AG10803 (cell line): Measurements from ENCODE around the gene RPS6KL1.

ENCODE experiments used
- DNase-seq: peaks from one replicate; pipeline ENCODE4 v3.0.0; 2010; ENCODE audit warnings: low read depth
- H3K4me3 ChIP-seq: 2 replicates; pipeline ENCODE4 v1.5.1; 2011; ENCODE audit warnings: mild to moderate bottlenecking, low read length, control low read depth
- CTCF ChIP-seq: conservative IDR thresholded peaks from 2 replicates; pipeline ENCODE4 v1.5.1; 2011; ENCODE audit warnings: mild to moderate bottlenecking, low read length, control low read depth, inconsistent platforms

RPS6KL1 gene

DNA sequence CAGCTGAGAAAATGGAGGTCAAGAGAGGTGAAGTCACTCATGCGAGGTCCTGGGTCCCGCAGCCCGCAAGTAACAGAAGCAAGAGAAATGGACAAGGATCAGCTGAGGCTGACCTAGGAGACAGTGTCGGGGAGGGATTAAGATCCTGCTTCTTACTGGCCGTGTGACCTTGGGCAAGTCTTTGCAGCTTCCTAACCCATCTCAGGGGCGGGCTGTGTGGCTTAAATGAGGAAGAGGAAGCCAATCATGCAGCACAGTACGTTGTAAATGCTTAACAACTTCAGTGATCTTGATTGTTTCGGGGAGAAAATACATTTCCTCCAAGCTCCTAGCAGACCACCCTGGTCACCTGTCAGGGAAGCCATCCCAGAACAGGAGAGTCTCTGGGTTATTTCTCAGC lies 39.4 kb upstream of the RPS6KL1 start:
- no peak for DNase-seq
- no peak overlapping the region for H3K4me3 ChIP-seq
- TF ChIP-seq CTCF = no peak

DNA sequence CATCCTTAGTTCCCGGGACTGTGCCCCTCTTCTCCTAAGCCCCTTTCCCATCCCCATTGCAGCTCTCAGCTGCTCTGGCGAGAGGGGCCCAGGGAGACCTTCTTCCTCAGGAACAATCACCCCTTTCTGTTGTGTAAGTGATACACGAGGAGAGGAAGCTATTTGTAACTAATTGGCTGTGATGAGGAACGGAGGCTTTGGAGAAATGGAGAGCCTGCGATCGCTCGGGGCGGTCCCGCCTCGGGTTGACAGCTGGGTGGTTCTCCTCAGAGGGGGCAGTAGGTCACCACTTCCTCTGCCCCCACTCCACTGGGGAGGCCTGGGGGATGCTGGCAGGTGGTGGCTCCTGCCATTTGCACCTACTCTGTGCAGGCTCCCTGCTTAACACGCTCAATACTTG lies 39.0 kb upstream of the RPS6KL1 start:
- TF ChIP-seq CTCF = no peak
- H3K4me3 ChIP-seq = no peak overlapping the region
- no peak for DNase-seq

DNA sequence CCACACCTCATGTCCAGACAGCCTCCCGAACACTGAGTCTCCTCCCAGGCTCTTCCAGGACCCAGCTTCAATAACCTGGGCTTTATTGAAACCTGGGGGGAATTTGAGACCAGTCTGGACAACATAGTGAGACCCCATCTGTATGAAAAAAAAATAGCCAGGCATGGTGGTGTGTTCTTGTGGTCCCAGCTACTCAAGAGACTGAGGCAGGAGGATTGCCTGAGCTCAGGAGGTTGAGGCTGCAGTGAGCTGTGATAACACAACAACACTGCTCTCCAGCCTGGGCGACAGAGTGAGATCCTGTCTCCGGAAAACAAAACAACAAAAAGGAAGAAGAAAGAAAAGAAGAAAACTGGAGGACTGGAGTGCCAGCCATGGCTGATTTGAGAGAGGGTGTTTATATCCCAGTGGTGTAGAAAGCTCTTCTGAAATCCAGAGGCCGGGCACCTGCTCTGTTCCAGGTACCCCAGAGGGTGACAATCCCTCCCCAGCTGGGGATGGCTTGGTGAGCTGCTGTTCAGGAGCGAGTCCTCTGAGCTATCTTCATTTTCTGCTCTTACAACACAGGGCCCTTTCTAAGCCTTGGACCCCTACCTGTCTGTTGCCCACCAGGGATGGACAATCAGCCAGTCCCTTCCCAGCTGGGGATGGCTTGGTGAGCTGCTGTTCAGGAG lies 38.3 kb upstream of the RPS6KL1 start:
- no peak overlapping the region for H3K4me3 ChIP-seq
- DNase-seq = no peak
- TF ChIP-seq CTCF = no peak

GRCh38 chr14:74960736-74961135 lies 37.7 kb upstream of the RPS6KL1 start:
- DNase-seq = no peak
- H3K4me3 ChIP-seq = no peak overlapping the region
- TF ChIP-seq CTCF = no peak

- no peak overlapping the region for H3K4me3 ChIP-seq
- no peak for DNase-seq
- no peak for TF ChIP-seq CTCF
Observed at GRCh38 chr14:74959596-74960180, 36.6 kb upstream of the RPS6KL1 start.

DNA sequence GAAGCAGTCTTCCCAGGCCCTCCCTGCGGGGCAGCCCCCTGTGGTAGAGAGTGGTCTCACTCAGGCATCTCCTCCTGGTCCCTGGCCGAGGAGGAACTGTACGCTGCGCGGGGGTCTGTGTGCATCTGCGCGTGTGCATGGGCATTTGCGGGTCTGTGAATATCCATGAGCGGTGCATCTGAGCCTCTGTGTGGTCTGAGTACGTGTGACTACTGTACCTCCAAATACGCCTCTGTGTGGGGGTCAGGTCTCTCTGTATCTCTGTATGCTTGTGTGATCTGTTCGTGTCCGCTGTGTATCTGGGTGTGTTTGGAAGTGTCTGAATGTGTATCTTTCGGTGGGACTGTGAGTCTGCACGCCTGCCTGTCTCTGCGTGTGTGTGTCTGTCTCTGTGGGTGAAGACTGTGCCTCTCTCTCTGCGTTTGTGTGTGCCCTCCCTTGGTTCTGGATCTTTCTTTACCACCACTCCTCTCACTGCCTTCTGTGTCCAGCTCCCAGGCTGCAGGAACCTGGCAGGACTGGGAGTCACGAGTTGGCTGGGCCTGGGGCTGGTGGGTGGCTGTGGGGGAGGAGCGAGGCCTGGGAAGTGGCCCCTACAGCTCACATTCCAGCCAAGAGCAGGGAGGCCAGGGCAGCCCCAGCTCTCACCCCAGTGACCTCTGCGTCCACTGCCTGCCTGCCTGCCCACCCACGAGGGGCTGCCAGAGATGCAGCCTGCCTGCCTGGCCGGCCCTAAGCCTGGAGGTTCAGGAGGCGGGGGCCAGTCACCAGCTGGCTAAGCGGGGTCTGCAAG lies 33.4 kb upstream of the RPS6KL1 start:
- no peak for TF ChIP-seq CTCF
- H3K4me3 ChIP-seq = no peak overlapping the region
- DNase-seq = no peak

DNA sequence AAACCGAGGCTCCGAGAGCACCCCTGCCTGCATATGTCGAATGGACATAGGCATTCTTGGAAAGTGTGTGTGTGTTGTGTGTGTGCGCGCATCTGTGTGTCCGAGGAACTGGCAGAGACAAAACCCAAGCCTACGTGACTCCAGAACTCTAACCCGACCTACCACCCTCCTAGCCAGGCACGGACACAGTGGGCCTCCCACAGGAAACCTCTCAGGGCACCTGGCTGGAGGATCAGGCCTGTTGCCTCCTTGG lies 32.9 kb upstream of the RPS6KL1 start:
- no peak for TF ChIP-seq CTCF
- DNase-seq = no peak
- 0 out of 2 replicates have a peak overlapping the region, but pooled peaks have one; percentile 24 for H3K4me3 ChIP-seq
